IMR-90 (cell line): Measurements from ENCODE around the gene TASOR. TPM values are rescaled to one million over a fixed set of nuclear protein-coding genes. Genes with fewer than 3 reads are reported as not detected.

Source experiments
- ATAC-seq: fragments of 200-7000 bp; cut with Tn5 transposase; 2 replicates; pipeline ENCODE4 v1.9.1; 2020; ENCODE audit warnings: low read depth, mild to moderate bottlenecking, moderate library complexity
- BruUV-seq: library from RNA; stranded (reverse); fragments of 400-500 nt; replicated peaks from 2 replicates; lab custom pipeline; 2021; lab: Mats Ljungman, UMichigan
- CTCF ChIA-PET: fragments of 300-600 bp; formaldehyde crosslinking; extraction: SDS; loops from one replicate; lab custom pipeline; 2021; ENCODE audit warnings: antibody characterized with exemption; lab: Yijun Ruan, JAX
- POLR2A ChIA-PET: fragments of 300-600 bp; sonication (Branson Sonifier 250); formaldehyde crosslinking; loops from one replicate; lab custom pipeline; 2022; ENCODE audit warnings: antibody characterized with exemption; ENCODE audit not compliant: unreplicated experiment; lab: Charles Lee
- DNase-seq: peaks from one replicate; pipeline ENCODE4 v3.0.0; 2013
- H2AFZ ChIP-seq: replicated peaks from 2 replicates; pipeline ENCODE3; 2013; ENCODE audit warnings: low read length, mild to moderate bottlenecking; ENCODE audit not compliant: poor library complexity
- H2AK5ac ChIP-seq: 2 replicates; pipeline ENCODE4 v1.6.1; 2013; ENCODE audit warnings: low read depth, low read length, inconsistent platforms
- H2AK9ac ChIP-seq: replicated peaks from 2 replicates; pipeline ENCODE3; 2013; ENCODE audit warnings: mild to moderate bottlenecking, low read depth, low read length, moderate library complexity; ENCODE audit not compliant: poor library complexity
- H2BK120ac ChIP-seq: 2 replicates; pipeline ENCODE4 v1.6.1; 2013; ENCODE audit warnings: low read depth, low read length, inconsistent platforms
- H2BK15ac ChIP-seq: 3 replicates; pipeline ENCODE4 v1.6.1; 2013; ENCODE audit warnings: low read depth, low read length, inconsistent platforms
- H2BK20ac ChIP-seq: 2 replicates; pipeline ENCODE4 v1.6.1; 2013; ENCODE audit warnings: low read depth, mild to moderate bottlenecking, inconsistent platforms, low read length, moderate library complexity
- H2BK5ac ChIP-seq: 2 replicates; pipeline ENCODE4 v1.6.1; 2013; ENCODE audit warnings: mild to moderate bottlenecking, low read depth, low read length, inconsistent platforms; ENCODE audit not compliant: poor library complexity, severe bottlenecking
- H3K14ac ChIP-seq: replicated peaks from 2 replicates; pipeline ENCODE4 v1.6.1; 2013; ENCODE audit warnings: low read depth, low read length, inconsistent platforms
- H3K18ac ChIP-seq: 2 replicates; pipeline ENCODE4 v1.6.1; 2013; ENCODE audit warnings: low read depth, low read length, control low read depth
- H3K23ac ChIP-seq: 2 replicates; pipeline ENCODE4 v1.6.1; 2013; ENCODE audit warnings: low read depth, low read length, inconsistent platforms
- H3K27ac ChIP-seq: 2 replicates; pipeline ENCODE4 v1.5.1; 2013; ENCODE audit warnings: mild to moderate bottlenecking, control low read depth, low read length; ENCODE audit not compliant: insufficient read depth
- H3K27me3 ChIP-seq: 2 replicates; pipeline ENCODE4 v1.6.1; 2013; ENCODE audit warnings: low read length; ENCODE audit not compliant: control insufficient read depth, insufficient read depth
- H3K36me3 ChIP-seq: 2 replicates; pipeline ENCODE4 v1.6.1; 2013; ENCODE audit warnings: low read length, mixed read lengths; ENCODE audit not compliant: control insufficient read depth, insufficient read depth
- H3K4ac ChIP-seq: 2 replicates; pipeline ENCODE4 v1.6.1; 2013; ENCODE audit warnings: low read depth, low read length, inconsistent platforms
- H3K4me1 ChIP-seq: 2 replicates; pipeline ENCODE4 v1.6.1; 2013; ENCODE audit warnings: low read length, mixed read lengths; ENCODE audit not compliant: control insufficient read depth, insufficient read depth
- H3K4me2 ChIP-seq: 2 replicates; pipeline ENCODE4 v1.6.1; 2013; ENCODE audit warnings: low read depth, mild to moderate bottlenecking, control low read depth, low read length, moderate library complexity
- H3K4me3 ChIP-seq: 2 replicates; pipeline ENCODE4 v1.5.1; 2013; ENCODE audit warnings: low read depth, mild to moderate bottlenecking, control low read depth, low read length, moderate library complexity; ENCODE audit not compliant: insufficient read depth
- H3K56ac ChIP-seq: 2 replicates; pipeline ENCODE4 v1.6.1; 2013; ENCODE audit warnings: low read length, inconsistent platforms; ENCODE audit not compliant: insufficient read depth; ENCODE audit errors: extremely low read depth
- H3K79me1 ChIP-seq, 2 experiments: 2 replicates each; pipeline ENCODE4 v1.6.1; 2013; ENCODE audit warnings: low read length in 2 of 2, inconsistent platforms in 1 of 2, low read depth in 1 of 2
- H3K9ac ChIP-seq: 2 replicates; pipeline ENCODE4 v1.6.1; 2013; ENCODE audit warnings: low read depth, low read length, control low read depth
- H3K9me1 ChIP-seq: 2 replicates; pipeline ENCODE4 v1.6.1; 2013; ENCODE audit warnings: low read length, inconsistent platforms; ENCODE audit not compliant: insufficient read depth
- H3K9me3 ChIP-seq: 2 replicates; pipeline ENCODE4 v1.6.1; 2013; ENCODE audit warnings: low read length; ENCODE audit not compliant: control insufficient read depth, insufficient read depth
- H4K20me1 ChIP-seq: 2 replicates; pipeline ENCODE4 v1.6.1; 2013; ENCODE audit warnings: low read length, inconsistent platforms; ENCODE audit not compliant: insufficient read depth
- H4K5ac ChIP-seq: 2 replicates; pipeline ENCODE4 v1.6.1; 2013; ENCODE audit warnings: mild to moderate bottlenecking, low read depth, low read length, control low read depth
- H4K8ac ChIP-seq, 2 experiments: 2 replicates each; pipeline ENCODE4 v1.6.1; 2013; ENCODE audit warnings: low read depth in 2 of 2, low read length in 2 of 2, control low read depth in 1 of 2, inconsistent platforms in 1 of 2
- H4K91ac ChIP-seq: 2 replicates; pipeline ENCODE4 v1.6.1; 2013; ENCODE audit warnings: low read depth, low read length, inconsistent platforms; ENCODE audit not compliant: insufficient read depth
- BHLHE40 ChIP-seq: fragments of 150-350 bp; IDR thresholded peaks from 2 replicates; pipeline ENCODE4 v1.6.1; 2016; ENCODE audit warnings: mild to moderate bottlenecking, low read depth, low read length
- RAD21 ChIP-seq: IDR thresholded peaks from 2 replicates; pipeline ENCODE4 v1.6.1; 2012; ENCODE audit warnings: low read length, improper control_type of control experiment
- WGBS, 2 experiments: methylation state at CpG; one replicate each; pipeline versions ENCODE4 v1.1.5 to v1.1.7; 2013; ENCODE audit warnings: missing lambda C conversion rate in 2 of 2; ENCODE audit not compliant: insufficient read length in 1 of 2; ENCODE audit errors: extremely low coverage in 2 of 2; 5-methylcytosine and 5-hydroxymethylcytosine counted together
- dilution Hi-C: fragments of 300-500 bp; cut with HindIII; formaldehyde crosslinking; loops from one replicate; pipeline ENCODE4 v1.14.3; 2018; ENCODE audit warnings: low sequenced_read_pairs; ENCODE audit not compliant: unreplicated experiment
- in situ Hi-C: fragments of 300-500 bp; cut with MboI; formaldehyde crosslinking; loops from 3 replicates; pipeline ENCODE4 v1.14.3; 2019; ENCODE audit warnings: low sequenced_read_pairs, inconsistent platforms, mixed read lengths
- intact Hi-C: fragments of 100-400 bp; cut with micrococcal nuclease; formaldehyde crosslinking; loops from 2 replicates; pipeline ENCODE4 v1.10.0; 2022
- polyA plus RNA-seq, 3 experiments: library from polyadenylated mRNA; depleted of rRNA; stranded (reverse); fragments of >200 nt; gene quantifications; 2 replicates each; pipeline ENCODE4 v1.2.3, GENCODE V29; 2012; ENCODE audit warnings: low replicate concordance in 1 of 3
- total RNA-seq: library from RNA; depleted of rRNA; stranded (reverse); fragments of >200 nt; gene quantifications from 2 replicates; pipeline ENCODE4 v1.2.3, GENCODE V29; 2012
- TF ChIP-seq, protein P1 (sequence below): conservative IDR thresholded peaks from 2 replicates; pipeline ENCODE4 v1.5.1; 2012; ENCODE audit warnings: mild to moderate bottlenecking, low read depth, low read length, improper control_type of control experiment

Gene TASOR
- total and polyA plus RNA-seq, 2 of the 4 experiments (the other 2 are of a cell fraction), result 13.3 to 28.5 TPM

DNA sequence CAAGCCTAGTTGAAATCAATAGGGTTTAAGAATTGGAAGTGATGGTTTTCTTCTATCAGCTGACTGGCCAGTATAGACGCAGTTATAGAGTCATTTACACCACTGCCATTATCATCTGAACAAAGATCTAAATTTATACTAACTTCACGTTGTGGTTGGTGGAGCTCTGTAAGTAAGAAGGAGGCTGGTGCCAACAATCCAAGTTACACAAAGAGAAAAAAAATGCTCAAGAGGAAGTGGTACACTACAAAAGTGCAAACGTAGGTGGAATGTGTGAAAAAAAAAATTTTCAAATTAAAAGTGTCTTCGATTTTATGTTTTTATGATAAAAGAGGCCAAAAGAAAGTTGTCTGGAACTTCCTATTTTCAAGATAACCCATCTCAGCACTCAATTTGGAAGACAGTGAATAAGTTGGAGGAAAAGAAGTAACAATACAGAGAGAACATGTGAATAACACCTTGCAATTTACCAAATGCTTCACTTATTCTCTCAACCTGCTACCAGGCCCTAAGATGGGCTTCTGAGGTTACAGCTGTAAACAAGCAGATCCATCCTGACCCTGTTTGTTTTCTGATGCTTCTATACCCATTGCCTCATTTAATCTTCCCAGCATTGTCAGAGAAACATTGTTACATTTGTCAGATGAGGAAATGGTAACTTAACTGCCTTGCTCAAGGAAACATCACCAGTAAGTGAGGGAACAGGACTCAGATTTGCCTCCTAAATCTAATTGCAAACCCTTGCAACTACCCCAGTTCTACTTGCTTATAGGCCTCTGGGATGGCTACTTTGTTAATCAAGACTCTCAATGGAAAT is 12.0 kb upstream of the TASOR start:
- no peak overlapping the region for H3K4me2 ChIP-seq
- no TSS peak for BruUV-seq
- no peak overlapping the region for H2AFZ ChIP-seq
- no peaks in the 10 kb centered on the region for H3K9me3 ChIP-seq
- CTCF ChIA-PET, result interaction anchor here (1.3 kb wide), 1 partner anchor 10 kb away, joined by 3 read pairs; no protein-coding TSS in a partner anchor
- H2AK5ac ChIP-seq, result no peak overlapping the region
- no peak overlapping the region for H2BK120ac ChIP-seq
- no peak overlapping the region for H2AK9ac ChIP-seq
- no peaks in the 10 kb centered on the region for H4K20me1 ChIP-seq
- no peaks in the 10 kb centered on the region for H3K36me3 ChIP-seq
- POLR2A ChIA-PET, result no interaction called here
- WGBS, 2 experiments, result no CpG with 5 or more reads among the region's 4 CpGs
- dilution Hi-C loops (no loop called here), intact Hi-C loops (no loop called here), in situ Hi-C loops (no loop called here)
- H2BK5ac ChIP-seq, result no peak overlapping the region
- TF ChIP-seq RAD21, result no peak
- TF ChIP-seq BHLHE40, result no peak
- TF ChIP-seq, protein P1, sequence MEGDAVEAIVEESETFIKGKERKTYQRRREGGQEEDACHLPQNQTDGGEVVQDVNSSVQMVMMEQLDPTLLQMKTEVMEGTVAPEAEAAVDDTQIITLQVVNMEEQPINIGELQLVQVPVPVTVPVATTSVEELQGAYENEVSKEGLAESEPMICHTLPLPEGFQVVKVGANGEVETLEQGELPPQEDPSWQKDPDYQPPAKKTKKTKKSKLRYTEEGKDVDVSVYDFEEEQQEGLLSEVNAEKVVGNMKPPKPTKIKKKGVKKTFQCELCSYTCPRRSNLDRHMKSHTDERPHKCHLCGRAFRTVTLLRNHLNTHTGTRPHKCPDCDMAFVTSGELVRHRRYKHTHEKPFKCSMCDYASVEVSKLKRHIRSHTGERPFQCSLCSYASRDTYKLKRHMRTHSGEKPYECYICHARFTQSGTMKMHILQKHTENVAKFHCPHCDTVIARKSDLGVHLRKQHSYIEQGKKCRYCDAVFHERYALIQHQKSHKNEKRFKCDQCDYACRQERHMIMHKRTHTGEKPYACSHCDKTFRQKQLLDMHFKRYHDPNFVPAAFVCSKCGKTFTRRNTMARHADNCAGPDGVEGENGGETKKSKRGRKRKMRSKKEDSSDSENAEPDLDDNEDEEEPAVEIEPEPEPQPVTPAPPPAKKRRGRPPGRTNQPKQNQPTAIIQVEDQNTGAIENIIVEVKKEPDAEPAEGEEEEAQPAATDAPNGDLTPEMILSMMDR, result no peak
- H4K5ac ChIP-seq, result no peak overlapping the region
- no peak overlapping the region for H2BK20ac ChIP-seq
- ATAC-seq (no peak), DNase-seq (no peak)
- H3K56ac ChIP-seq, result no peak overlapping the region
- no peak overlapping the region for H3K14ac ChIP-seq
- H4K91ac ChIP-seq, result no peak overlapping the region
- H3K9ac ChIP-seq, result no peak overlapping the region
- no peaks in the 10 kb centered on the region for H3K9me1 ChIP-seq
- no peak overlapping the region for H4K8ac ChIP-seq
- H3K79me1 ChIP-seq, result no peaks in the 10 kb centered on the region
- no peak overlapping the region for H3K4ac ChIP-seq
- H3K23ac ChIP-seq, result no peak overlapping the region
- H3K18ac ChIP-seq, result no peak overlapping the region
- H3K4me3 ChIP-seq, result no peak overlapping the region
- H3K4me1 ChIP-seq, result no peaks in the 10 kb centered on the region
- peaks cover under 1% of the 10 kb centered on the region; the same call in 1 of the 2 replicates for H3K27me3 ChIP-seq
- no peak overlapping the region for H2BK15ac ChIP-seq
- H3K27ac ChIP-seq, result no peak overlapping the region
